ENCODE measurements around the gene ADORA1.

GRCh38 chr1:203187689-203188264 lies 60.3 kb downstream of the ADORA1 start:
- TF ChIP-seq, protein P1, sequence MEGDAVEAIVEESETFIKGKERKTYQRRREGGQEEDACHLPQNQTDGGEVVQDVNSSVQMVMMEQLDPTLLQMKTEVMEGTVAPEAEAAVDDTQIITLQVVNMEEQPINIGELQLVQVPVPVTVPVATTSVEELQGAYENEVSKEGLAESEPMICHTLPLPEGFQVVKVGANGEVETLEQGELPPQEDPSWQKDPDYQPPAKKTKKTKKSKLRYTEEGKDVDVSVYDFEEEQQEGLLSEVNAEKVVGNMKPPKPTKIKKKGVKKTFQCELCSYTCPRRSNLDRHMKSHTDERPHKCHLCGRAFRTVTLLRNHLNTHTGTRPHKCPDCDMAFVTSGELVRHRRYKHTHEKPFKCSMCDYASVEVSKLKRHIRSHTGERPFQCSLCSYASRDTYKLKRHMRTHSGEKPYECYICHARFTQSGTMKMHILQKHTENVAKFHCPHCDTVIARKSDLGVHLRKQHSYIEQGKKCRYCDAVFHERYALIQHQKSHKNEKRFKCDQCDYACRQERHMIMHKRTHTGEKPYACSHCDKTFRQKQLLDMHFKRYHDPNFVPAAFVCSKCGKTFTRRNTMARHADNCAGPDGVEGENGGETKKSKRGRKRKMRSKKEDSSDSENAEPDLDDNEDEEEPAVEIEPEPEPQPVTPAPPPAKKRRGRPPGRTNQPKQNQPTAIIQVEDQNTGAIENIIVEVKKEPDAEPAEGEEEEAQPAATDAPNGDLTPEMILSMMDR (tag by site-specific recombination; IDR thresholded peaks at IDR 0.05): no peak
- no peak for TF ChIP-seq ZNF791 (tag by site-specific recombination; IDR thresholded peaks at IDR 0.05)
- no peak for TF ChIP-seq TRIM28 (IDR thresholded peaks at IDR 0.05; ENCODE audit: borderline replicate concordance, low read length)
- no peak for TF ChIP-seq ZFHX2 (tag by site-specific recombination; conservative IDR thresholded peaks at IDR 0.05)
- no peak for TF ChIP-seq ATF2 (tag by site-specific recombination; IDR thresholded peaks at IDR 0.05; ENCODE audit: low read depth)
- TF ChIP-seq ZNF785 (tag by site-specific recombination; IDR thresholded peaks at IDR 0.05): no peak
- no peak for TF ChIP-seq ZNF114 (tag by site-specific recombination; IDR thresholded peaks at IDR 0.05)
- TF ChIP-seq ZBTB1 (tag by site-specific recombination; IDR thresholded peaks at IDR 0.05): no peak
- TF ChIP-seq, protein P2, sequence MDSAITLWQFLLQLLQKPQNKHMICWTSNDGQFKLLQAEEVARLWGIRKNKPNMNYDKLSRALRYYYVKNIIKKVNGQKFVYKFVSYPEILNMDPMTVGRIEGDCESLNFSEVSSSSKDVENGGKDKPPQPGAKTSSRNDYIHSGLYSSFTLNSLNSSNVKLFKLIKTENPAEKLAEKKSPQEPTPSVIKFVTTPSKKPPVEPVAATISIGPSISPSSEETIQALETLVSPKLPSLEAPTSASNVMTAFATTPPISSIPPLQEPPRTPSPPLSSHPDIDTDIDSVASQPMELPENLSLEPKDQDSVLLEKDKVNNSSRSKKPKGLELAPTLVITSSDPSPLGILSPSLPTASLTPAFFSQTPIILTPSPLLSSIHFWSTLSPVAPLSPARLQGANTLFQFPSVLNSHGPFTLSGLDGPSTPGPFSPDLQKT (IDR thresholded peaks at IDR 0.05; ENCODE audit: borderline replicate concordance, low read depth, low read length): no peak
- TF ChIP-seq ZNF580 (tag by site-specific recombination; IDR thresholded peaks at IDR 0.05): no peak
- TF ChIP-seq ZNF664 (tag by site-specific recombination; IDR thresholded peaks at IDR 0.05): no peak
- TF ChIP-seq ZNF830 (tag by site-specific recombination; IDR thresholded peaks at IDR 0.05; ENCODE audit: low read depth): no peak
- TF ChIP-seq ZBTB8A (tag by site-specific recombination; IDR thresholded peaks at IDR 0.05): no peak
- TF ChIP-seq TCF7L2 (IDR thresholded peaks at IDR 0.05; ENCODE audit: borderline replicate concordance, low read depth, low read length): no peak

All from HEK293 (cell line).